Measurements from ENCODE around the gene CDH5. TPM values are rescaled to one million over a fixed set of nuclear protein-coding genes. Genes with fewer than 3 reads are reported as not detected.

CDH5 gene
- total RNA-seq, 1 donor from 2014 or later: not detected

DNA sequence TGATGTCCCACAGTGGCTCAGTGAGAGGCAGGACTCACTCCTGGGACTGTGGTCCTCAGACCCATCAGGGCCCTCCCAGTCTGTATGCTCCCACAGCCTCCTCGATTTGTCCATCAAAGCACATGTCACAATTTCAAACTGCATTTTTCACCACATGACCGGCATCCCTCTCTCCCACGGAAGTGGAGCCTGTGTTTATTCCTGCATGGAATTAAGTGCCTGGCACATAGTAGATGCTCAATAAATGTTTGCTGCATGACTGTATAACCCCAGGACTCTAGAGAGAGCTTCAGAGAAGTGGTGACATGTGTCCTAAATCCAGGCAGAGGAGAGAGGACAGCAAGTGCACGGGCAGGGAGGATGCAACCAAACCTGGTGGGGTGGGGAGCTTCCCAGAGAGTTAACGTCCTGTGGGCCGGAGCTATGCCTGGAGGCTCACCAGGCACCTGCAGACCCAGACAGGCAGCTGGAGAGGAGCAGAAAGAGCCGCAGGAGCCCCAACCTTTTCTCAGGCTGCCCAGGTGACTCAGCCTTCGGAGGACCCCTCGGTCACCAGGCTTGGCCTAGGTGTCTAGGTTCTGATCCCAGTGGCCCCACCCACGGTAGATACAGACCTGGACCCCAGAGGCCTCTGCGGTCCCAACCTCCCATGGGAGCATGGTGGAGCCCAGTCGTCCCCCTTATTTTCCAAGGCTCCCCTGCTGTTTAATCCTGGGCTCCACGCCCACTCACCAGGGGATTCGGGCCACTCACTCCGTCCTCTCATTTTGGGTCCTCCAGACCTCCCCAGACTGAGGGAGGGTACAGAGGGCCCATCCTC, 5.8 kb downstream of the CDH5 start:
- Mint-ChIP-seq H3K9me3 (no peaks in the 10 kb centered on the region), H3K4me1 (ENCODE audit: low read depth) (peaks cover 4% of the 10 kb centered on the region), H3K27ac (no peak overlapping the region), H3K36me3 (ENCODE audit: low read depth) (no peaks in the 10 kb centered on the region), H3K27me3 (ENCODE audit: low read depth) (no peaks in the 10 kb centered on the region), H3K4me3 (ENCODE audit: low read depth) (no peak overlapping the region)
- intact Hi-C loops (cut with micrococcal nuclease): no loop called here
- DNase-seq (ENCODE audit: low spot score): no peak

- Mint-ChIP-seq H3K27me3 (ENCODE audit: low read depth) (no peaks in the 10 kb centered on the region), H3K36me3 (ENCODE audit: low read depth) (no peaks in the 10 kb centered on the region), H3K27ac (no peak overlapping the region), H3K4me3 (ENCODE audit: low read depth) (no peak overlapping the region), H3K9me3 (no peaks in the 10 kb centered on the region), H3K4me1 (ENCODE audit: low read depth) (peaks cover 4% of the 10 kb centered on the region)
- intact Hi-C loops (cut with micrococcal nuclease): no loop called here
- no peak for DNase-seq (ENCODE audit: low spot score)
These were observed 6.3 kb downstream of the CDH5 start for GRCh38 chr16:66372898-66373155.

DNA sequence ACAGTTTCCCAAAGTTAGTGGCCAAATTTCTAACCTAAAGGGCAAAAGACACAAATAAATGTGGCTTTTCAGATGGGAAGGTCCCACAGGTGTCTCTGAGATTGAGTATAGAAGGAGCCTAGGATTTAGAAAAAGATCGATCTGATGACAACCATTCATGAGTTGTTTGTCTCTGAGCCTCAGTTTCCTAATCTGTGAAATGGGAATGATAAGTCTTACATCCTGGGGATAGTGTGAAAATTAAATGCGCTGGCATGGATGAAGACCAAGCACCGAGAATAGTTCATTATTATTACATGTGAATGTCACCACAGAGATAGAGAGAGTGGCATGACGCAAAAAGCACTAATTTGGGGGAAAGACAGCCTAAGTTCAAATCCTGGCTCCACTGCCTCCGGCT, 7.2 kb downstream of the CDH5 start:
- DNase-seq (ENCODE audit: low spot score): no peak
- Mint-ChIP-seq H3K27me3 (ENCODE audit: low read depth) (no peaks in the 10 kb centered on the region), H3K9me3 (no peaks in the 10 kb centered on the region), H3K4me3 (ENCODE audit: low read depth) (no peak overlapping the region), H3K36me3 (ENCODE audit: low read depth) (no peaks in the 10 kb centered on the region), H3K4me1 (ENCODE audit: low read depth) (peaks cover 4% of the 10 kb centered on the region), H3K27ac (no peak overlapping the region)
- intact Hi-C loops (cut with micrococcal nuclease): no loop called here

- no peak overlapping the region for H3K4me3 Mint-ChIP-seq (ENCODE audit: low read depth)
- no peak overlapping the region for H3K27ac Mint-ChIP-seq
- DNase-seq (ENCODE audit: low spot score): no peak
- H3K9me3 Mint-ChIP-seq: no peaks in the 10 kb centered on the region
- H3K36me3 Mint-ChIP-seq (ENCODE audit: low read depth): no peaks in the 10 kb centered on the region
- intact Hi-C loops (cut with micrococcal nuclease): no loop called here
- no peaks in the 10 kb centered on the region for H3K27me3 Mint-ChIP-seq (ENCODE audit: low read depth)
- H3K4me1 Mint-ChIP-seq (ENCODE audit: low read depth): no peaks in the 10 kb centered on the region
These were observed 7.7 kb downstream of the CDH5 start for GRCh38 chr16:66374176-66374575.

DNA sequence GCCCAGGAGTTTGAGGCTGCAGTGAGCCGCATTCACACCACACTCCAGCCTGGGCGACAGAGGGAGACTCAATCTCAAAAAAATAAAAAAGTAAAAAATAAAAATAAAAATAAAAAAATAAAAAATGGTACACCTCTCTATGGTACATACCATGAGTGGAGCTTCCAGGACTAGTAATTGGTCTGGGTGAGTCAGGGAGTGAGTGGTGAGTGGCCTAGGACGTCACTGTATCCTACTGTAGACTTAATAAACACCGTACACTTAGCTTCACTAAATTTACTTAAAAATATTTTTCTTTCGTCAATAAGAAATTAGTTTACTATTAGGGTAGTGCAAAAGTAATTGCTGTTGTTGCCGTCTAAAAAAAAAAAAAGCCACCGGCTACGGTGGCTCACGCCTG, 9.0 kb downstream of the CDH5 start:
- Mint-ChIP-seq H3K4me1 (ENCODE audit: low read depth) (no peaks in the 10 kb centered on the region), H3K27me3 (ENCODE audit: low read depth) (no peaks in the 10 kb centered on the region), H3K9me3 (peaks cover 4% of the 10 kb centered on the region), H3K4me3 (ENCODE audit: low read depth) (no peak overlapping the region), H3K36me3 (ENCODE audit: low read depth) (no peaks in the 10 kb centered on the region), H3K27ac (no peak overlapping the region)
- no peak for DNase-seq (ENCODE audit: low spot score)
- intact Hi-C loops (cut with micrococcal nuclease): no loop called here

DNA sequence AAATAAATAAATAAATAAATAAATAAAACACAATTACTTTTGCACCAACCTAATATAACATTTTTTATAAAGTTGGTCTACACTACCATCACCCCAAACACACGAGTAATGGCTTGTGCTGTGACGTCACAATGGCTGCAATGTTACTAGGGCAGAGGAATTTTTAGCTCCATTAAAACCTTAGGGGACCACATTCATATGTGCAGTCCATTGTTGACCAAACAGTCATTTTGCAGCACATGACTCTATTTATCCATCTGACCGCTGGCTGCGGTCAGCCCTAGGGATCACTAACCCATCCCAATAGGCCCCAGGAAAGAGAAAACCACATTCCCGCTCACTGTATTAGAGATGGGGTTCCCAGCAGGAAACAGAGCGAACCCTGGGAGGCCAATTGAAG, 9.6 kb downstream of the CDH5 start:
- no peaks in the 10 kb centered on the region for H3K27me3 Mint-ChIP-seq (ENCODE audit: low read depth)
- H3K27ac Mint-ChIP-seq: no peak overlapping the region
- intact Hi-C loops (cut with micrococcal nuclease): no loop called here
- no peaks in the 10 kb centered on the region for H3K4me1 Mint-ChIP-seq (ENCODE audit: low read depth)
- H3K9me3 Mint-ChIP-seq: peaks cover 4% of the 10 kb centered on the region
- no peak overlapping the region for H3K4me3 Mint-ChIP-seq (ENCODE audit: low read depth)
- DNase-seq (ENCODE audit: low spot score): no peak
- no peaks in the 10 kb centered on the region for H3K36me3 Mint-ChIP-seq (ENCODE audit: low read depth)

DNA sequence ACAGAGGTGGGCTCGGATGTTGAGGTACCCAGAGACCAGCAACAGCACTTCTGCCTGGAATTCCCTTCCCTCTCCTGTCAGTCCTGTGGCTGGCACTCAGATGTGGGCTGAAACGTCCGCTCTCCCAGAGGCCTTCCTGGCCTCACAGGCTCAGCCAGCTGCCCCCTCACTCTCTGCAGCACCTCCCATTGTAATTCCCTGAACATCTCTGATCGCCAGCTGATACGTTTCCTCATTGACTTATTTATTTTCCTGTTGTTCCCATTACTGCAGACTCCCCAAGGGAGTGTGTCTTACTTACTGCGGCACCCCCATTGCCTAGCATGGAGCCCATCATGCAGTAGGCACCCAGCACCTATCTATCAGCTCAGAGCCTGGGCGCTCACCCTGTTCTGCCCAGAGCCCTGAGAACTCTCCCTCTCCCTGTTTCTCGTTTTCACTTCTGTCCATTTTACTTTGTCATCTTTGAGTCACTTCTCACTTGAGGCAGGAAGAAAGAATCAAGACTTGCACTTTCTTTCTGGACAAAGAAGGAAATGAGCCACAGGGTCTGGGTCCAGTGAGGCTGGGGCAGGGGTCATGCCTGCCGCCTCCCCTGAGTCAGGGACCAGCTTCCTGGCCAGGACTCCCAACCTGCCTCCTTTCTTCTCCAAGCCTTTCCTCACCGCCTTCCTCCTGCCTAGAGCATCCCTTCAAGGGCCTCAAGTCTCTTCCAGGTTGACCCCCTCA, 10.2 kb downstream of the CDH5 start:
- intact Hi-C loops (cut with micrococcal nuclease): no loop called here
- H3K27me3 Mint-ChIP-seq (ENCODE audit: low read depth): no peaks in the 10 kb centered on the region

DNA sequence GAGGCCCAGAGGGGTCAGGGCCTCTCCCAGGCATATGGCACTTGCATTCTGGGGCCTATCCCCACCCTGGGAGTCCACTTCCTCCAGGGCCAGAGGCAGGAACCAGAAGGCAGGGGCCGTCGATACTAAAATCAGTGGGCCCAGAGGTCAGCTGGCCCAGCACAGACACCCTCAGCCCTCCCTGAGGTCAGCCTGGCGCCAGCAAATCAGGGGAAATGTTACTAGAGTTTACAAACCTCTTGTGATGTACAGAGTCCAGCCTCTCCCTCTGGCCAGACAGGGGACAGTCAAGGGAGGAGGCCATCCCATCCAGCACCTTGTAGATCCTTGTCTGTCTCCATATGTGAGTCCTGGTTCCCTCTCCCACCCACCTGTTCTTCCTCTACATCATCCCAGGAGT, 10.8 kb downstream of the CDH5 start:
- Mint-ChIP-seq H3K27ac (no peak overlapping the region), H3K9me3 (peaks cover 4% of the 10 kb centered on the region), H3K27me3 (ENCODE audit: low read depth) (no peaks in the 10 kb centered on the region), H3K4me3 (ENCODE audit: low read depth) (no peak overlapping the region), H3K36me3 (ENCODE audit: low read depth) (no peaks in the 10 kb centered on the region), H3K4me1 (ENCODE audit: low read depth) (no peaks in the 10 kb centered on the region)
- DNase-seq (ENCODE audit: low spot score): no peak
- intact Hi-C loops (cut with micrococcal nuclease): no loop called here

More for the DNA sequence above, 10.2 kb downstream of the CDH5 start:
- DNase-seq (ENCODE audit: low spot score): no peak
- H3K27ac Mint-ChIP-seq: no peak overlapping the region
- H3K4me3 Mint-ChIP-seq (ENCODE audit: low read depth): no peak overlapping the region
- H3K4me1 Mint-ChIP-seq (ENCODE audit: low read depth): no peaks in the 10 kb centered on the region
- no peaks in the 10 kb centered on the region for H3K36me3 Mint-ChIP-seq (ENCODE audit: low read depth)
- peaks cover 4% of the 10 kb centered on the region for H3K9me3 Mint-ChIP-seq

- H3K4me1 Mint-ChIP-seq (ENCODE audit: low read depth): no peaks in the 10 kb centered on the region
- H3K27me3 Mint-ChIP-seq (ENCODE audit: low read depth): peaks cover 2% of the 10 kb centered on the region
- no peaks in the 10 kb centered on the region for H3K36me3 Mint-ChIP-seq (ENCODE audit: low read depth)
- intact Hi-C loops (cut with micrococcal nuclease): no loop called here
- H3K9me3 Mint-ChIP-seq: peaks cover 4% of the 10 kb centered on the region
- no peak overlapping the region for H3K4me3 Mint-ChIP-seq (ENCODE audit: low read depth)
- H3K27ac Mint-ChIP-seq: no peak overlapping the region
- DNase-seq (ENCODE audit: low spot score): no peak
These were observed 12.5 kb downstream of the CDH5 start for GRCh38 chr16:66378741-66379570.

DNA sequence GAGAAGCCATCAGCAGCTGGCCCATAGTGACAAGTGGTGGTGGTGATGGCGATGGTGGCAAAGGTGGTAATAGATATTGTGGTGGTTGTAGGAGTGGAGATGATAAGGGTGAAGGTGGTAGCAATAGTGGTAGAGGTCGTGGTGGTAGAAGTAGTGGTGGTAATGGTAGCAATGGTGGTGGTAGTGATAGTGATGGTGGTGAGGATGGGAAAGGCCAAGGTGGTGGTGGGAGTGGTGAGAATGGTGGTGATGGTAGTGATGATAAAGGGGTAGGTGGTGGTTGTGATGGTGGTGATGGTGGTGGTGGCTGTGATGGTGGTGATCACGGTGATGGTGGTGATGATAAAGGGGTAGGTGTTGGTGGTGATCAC, 13.1 kb downstream of the CDH5 start:
- intact Hi-C loops (cut with micrococcal nuclease): no loop called here
- peaks cover 4% of the 10 kb centered on the region for H3K9me3 Mint-ChIP-seq
- no peaks in the 10 kb centered on the region for H3K4me1 Mint-ChIP-seq (ENCODE audit: low read depth)
- H3K27me3 Mint-ChIP-seq (ENCODE audit: low read depth): peaks cover 2% of the 10 kb centered on the region
- H3K4me3 Mint-ChIP-seq (ENCODE audit: low read depth): no peak overlapping the region
- no peaks in the 10 kb centered on the region for H3K36me3 Mint-ChIP-seq (ENCODE audit: low read depth)
- no peak for DNase-seq (ENCODE audit: low spot score)
- no peak overlapping the region for H3K27ac Mint-ChIP-seq

GRCh38 chr16:66380421-66380820, 13.9 kb downstream of the CDH5 start:
- DNase-seq (ENCODE audit: low spot score): no peak
- intact Hi-C loops (cut with micrococcal nuclease): no loop called here
- H3K4me1 Mint-ChIP-seq (ENCODE audit: low read depth): no peaks in the 10 kb centered on the region
- H3K9me3 Mint-ChIP-seq: peaks cover 4% of the 10 kb centered on the region
- no peak overlapping the region for H3K27ac Mint-ChIP-seq
- peaks cover 3% of the 10 kb centered on the region for H3K27me3 Mint-ChIP-seq (ENCODE audit: low read depth)
- H3K36me3 Mint-ChIP-seq (ENCODE audit: low read depth): no peaks in the 10 kb centered on the region
- H3K4me3 Mint-ChIP-seq (ENCODE audit: low read depth): no peak overlapping the region

GRCh38 chr16:66381585-66382170, 15.2 kb downstream of the CDH5 start:
- Mint-ChIP-seq H3K36me3 (ENCODE audit: low read depth) (no peaks in the 10 kb centered on the region), H3K4me1 (ENCODE audit: low read depth) (no peaks in the 10 kb centered on the region), H3K27ac (no peak overlapping the region), H3K27me3 (ENCODE audit: low read depth) (peaks cover 4% of the 10 kb centered on the region), H3K4me3 (ENCODE audit: low read depth) (no peak overlapping the region), H3K9me3 (peaks cover 4% of the 10 kb centered on the region)
- intact Hi-C loops (cut with micrococcal nuclease): no loop called here
- DNase-seq (ENCODE audit: low spot score): no peak
